Islet of Langerhans (tissue), 1 donor: ENCODE data around the gene ZNF76.
"Not testable (repeated sequence)": the region's sequence is repeated elsewhere in the genome, so short reads cannot be mapped to it uniquely, and the experiment has no call there.

Source experiments
- FAIRE-seq: peaks from one replicate; lab custom pipeline; 2011; peaks lifted over from hg19 to GRCh38; lab: Jason Lieb, UNC

The ZNF76 gene

GRCh38 chr6:35302604-35303241 is 43.2 kb downstream of the ZNF76 start:
- FAIRE-seq, result no peak

GRCh38 chr6:35304299-35304698 is 44.8 kb downstream of the ZNF76 start:
- FAIRE-seq, result no peak

DNA sequence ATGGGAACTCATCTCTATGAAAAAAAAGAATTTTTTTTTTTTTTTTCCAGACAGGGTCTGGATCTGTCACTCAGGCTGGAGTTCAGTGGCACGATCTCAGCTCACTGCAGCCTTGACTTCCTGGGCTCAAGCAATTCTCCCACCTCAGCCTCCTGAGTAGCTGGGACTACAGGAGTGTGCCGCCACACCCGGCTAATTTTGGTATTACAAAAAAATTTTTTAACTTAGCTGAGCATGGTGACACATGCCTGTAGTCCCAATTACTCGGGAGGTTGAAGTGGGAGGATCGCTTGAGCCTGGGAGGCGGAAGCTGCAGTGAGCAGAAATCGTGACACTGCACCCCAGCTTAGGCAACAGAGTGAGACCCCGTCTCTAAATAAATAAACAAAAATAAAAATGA is 45.6 kb downstream of the ZNF76 start:
- FAIRE-seq, result no peak

DNA sequence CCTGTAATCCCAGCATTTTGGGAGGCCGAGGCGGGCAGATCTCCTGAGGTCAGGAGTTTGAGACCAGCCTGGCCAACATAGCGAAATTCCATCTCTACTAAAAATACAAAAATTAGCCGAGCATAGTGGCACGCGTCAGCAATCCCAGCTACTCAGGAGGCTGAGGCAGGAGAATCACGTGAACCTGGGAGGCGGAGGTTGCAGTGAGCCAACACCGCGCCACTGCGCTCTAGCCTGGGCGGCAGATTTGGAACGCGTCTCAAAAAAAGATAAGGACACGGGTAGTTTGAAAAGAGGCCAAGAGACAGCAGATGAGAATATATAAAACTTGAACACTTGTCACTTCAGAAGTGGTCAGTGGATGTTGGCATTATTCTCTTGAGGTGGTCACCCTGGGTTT is 47.6 kb downstream of the ZNF76 start:
- not testable (repeated sequence) for FAIRE-seq

DNA sequence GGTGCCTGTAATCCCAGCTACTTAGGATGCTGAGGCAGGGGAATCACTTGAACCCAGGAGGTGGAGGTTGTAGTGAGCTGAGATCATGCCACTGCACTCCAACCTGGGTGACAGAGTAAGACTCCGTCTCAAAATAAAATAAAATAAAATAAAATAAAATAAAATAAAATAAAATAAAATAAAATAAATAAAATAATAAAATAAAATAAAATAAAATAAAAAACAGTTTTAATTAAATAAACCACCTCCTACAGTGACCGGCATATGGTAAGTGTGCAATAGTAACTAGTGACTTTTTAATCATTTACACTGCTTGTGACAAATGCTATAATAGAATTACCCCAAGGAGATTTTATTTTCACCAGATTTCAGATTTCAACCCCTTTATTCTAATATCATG is 49.0 kb downstream of the ZNF76 start:
- FAIRE-seq, result not testable (repeated sequence)

DNA sequence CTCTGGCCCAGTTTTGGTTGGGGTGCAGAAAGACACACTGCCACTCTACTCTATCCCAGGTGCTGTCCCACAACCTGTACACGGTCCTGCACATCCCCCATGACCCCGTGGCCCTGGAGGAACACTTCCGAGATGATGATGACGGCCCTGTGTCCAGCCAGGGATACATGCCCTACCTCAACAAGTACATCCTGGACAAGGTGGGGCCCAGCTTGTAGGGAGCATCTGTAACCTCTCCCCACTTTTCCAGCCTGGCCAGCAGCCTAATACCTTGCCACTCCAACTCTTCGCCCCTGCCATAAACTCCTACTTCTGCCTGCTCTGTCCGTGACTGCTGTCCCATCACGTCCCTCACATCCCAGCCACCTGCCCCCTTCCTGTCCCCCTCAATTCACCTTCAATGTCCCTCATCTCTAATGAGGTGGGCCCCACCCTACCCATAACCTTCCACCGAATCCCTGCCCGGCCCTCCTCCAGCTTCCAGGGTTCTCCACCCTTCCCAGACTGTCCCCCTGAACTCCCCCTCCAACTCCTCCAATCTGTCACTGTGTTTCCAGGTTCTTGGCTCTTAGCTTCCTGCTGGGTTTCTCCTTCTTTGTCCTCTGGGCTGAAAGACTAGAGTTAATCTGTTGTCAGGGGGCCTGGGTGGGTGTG is 50.2 kb downstream of the ZNF76 start:
- FAIRE-seq, result no peak

DNA sequence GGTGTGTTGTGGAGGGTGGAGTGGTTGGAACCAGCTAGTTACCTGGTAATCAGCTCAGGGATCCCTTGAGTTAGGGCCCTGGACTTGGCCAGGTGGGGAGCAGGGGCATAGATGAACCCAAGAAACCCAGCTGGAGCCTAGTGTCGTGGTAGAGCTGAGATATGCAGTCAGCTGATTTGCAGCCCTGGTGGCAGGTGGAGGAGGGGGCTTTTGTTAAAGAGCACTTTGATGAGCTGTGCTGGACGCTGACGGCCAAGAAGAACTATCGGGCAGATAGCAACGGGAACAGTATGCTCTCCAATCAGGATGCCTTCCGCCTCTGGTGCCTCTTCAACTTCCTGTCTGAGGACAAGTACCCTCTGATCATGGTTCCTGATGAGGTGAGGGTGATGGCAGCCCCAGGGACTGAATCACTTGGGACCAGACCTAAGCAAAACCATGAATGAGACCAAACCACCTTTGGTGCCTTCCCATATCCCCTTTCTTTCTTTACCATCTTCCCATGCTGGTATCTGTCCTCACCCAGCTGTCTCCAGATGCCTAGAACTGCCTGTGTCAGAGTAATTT is 50.8 kb downstream of the ZNF76 start:
- FAIRE-seq, result no peak

DNA sequence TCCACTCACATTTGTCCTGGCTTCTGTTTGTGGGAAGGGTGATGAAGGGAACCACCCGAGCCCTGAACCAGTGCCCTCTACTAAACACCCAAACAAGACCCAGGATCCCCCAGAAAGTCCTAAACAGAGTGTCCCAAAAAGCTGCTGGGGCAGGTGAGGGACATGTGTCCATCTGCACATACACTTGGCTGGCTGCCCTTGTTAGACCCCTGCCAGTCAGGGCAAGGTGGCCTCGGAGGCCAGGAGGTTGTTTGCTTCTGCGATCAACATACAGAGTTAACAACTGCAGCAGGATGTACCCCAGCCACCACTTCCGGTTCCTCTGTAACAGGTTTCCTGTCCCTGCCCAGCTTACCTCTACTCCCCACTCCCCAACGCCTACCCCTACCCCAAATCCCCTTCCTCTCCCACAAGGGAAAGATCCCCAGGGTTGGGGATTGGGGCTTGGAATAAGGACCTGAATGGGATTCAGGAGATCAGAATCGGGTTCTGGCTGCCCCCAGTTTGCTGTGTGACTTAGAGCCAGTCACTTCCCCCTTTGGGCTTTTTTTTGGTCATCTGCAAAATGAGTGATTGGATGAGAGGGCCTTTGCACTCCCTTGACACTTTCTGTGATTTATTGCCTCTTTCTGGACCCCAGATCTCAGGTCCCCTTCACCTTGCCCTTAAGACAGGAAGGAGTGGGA is 52.0 kb downstream of the ZNF76 start:
- FAIRE-seq, result no peak

DNA sequence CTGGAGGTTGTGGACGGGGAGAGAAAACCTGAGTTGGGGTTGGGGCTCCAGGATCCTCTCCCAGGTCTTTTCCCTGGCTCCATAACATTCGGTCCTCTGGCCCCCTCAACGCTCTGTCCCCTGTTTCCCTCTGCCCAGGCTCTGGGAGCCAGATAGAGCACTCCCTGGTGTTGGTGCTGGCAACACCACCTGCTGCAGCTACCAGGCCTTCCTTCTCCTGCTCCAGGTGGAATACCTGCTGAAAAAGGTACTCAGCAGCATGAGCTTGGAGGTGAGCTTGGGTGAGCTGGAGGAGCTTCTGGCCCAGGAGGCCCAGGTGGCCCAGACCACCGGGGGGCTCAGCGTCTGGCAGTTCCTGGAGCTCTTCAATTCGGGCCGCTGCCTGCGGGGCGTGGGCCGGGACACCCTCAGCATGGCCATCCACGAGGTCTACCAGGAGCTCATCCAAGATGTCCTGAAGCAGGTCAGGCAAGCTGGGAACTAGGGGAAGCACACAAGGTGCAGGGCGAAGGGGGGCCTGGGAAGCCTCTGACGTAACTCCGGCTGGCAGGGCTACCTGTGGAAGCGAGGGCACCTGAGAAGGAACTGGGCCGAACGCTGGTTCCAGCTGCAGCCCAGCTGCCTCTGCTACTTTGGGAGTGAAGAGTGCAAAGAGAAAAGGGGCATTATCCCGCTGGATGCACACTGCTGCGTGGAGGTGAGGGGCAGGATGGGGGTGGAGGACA is 52.7 kb downstream of the ZNF76 start:
- FAIRE-seq, result no peak

DNA sequence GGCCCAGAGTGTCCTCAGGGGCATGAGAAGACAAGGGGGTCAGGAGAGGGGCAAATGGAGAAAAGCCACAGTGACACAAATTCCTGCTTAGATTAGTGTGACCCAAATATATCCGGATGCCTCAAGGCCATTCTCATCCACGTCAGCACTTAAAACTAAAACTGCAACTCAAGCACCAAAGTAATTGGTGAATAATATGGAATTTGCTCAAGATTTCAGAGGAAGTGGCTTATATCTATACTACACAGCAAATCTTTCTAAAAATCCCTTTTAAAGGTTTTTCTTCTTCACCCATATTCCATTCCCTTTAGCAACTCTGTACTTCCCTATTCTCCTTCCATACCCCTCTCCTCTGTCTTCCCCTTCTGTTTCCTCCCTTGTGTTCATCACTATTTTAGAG is 53.3 kb downstream of the ZNF76 start:
- FAIRE-seq, result no peak

GRCh38 chr6:35317483-35318195 is 58.1 kb downstream of the ZNF76 start:
- no peak for FAIRE-seq

DNA sequence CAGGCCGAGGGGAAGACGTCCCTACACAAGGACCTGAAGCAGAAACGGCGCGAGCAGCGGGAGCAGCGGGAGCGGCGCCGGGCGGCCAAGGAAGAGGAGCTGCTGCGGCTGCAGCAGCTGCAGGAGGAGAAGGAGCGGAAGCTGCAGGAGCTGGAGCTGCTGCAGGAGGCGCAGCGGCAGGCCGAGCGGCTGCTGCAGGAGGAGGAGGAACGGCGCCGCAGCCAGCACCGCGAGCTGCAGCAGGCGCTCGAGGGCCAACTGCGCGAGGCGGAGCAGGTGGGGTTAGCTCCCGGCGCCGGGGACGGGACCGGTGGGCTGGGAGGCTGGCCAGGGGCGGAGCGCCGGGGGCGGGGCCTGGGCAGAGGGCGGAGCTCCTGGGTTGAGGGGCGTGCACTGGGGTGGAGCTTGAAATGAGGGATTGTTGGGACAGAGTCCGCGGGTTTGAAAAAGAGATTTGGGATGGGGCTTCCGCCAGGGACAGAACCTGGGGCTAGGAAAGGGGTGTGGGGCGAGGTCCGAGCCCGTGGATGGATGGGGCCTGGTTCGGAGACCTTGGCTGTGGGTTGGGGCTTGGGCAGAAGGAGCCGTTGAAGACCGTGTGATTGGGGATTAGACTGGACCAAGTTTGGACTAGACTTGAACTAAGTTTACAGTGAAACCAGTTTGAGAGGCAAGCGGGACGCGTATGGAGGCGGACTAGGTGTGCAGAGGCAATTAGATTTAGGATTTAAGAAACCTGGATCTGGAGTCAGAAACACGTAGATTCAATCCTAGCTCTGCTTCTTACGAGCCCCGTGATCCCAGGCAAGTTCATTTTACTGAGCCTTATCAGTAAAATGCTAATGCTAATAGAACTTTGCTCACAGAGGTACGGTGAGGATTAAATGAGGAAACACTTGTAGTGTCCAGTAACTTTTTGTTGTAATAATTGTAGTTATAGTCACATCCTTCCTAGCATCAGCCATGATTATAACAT is 58.9 kb downstream of the ZNF76 start:
- no peak for FAIRE-seq

- FAIRE-seq, result no peak
Measured at GRCh38 chr6:35319346-35320030, 60.0 kb downstream of the ZNF76 start.

DNA sequence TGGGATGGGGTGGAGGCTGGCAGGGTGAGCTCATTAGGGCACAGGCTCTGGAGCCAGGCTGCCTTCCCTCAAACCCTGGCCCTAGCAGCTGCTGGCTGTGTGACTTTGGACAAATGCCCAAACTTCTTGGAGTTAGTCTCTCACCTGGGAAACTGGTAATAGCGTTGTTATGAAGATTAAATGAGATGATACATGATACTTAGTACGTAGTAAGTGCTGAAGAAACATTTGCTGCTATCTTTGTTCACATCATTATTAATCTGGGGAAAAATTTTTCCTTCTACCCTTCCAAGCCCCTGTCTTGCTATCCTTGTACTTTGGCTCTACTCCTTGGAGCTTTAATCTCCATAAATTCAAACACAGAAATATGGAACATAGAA is 60.5 kb downstream of the ZNF76 start:
- no peak for FAIRE-seq

GRCh38 chr6:35321091-35321490 is 61.6 kb downstream of the ZNF76 start:
- FAIRE-seq, result no peak

GRCh38 chr6:35327349-35328027 is 68.0 kb downstream of the ZNF76 start:
- no peak for FAIRE-seq

DNA sequence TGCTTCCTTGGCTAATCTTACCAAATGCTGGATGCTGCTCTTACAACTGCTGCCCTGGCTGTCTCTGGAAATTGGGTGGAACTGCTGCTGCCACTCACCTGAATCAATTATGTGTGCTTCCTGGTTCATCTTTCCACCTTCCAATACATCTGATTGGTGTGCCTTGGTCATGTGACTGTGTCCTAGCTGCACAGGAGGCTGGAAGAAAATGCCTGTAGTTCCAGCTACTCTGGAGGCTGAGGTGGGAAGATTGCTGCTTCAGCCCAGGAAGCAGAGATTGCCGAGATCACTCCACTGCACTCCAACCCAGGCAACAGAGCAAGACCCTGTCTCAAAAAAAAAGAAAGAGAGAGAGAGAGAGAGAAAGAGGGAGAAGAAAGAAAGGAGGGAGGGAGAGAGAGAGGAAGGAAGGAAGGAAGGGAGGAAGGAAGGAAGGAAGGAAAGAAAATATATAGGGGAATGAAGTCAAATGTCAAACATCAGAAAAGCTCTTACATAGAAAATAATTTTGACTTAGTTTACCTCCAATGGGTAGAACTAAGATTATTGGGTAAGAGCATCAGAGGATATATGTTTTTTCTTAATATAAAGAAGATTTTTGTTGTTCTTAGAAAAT is 68.7 kb downstream of the ZNF76 start:
- no peak for FAIRE-seq

DNA sequence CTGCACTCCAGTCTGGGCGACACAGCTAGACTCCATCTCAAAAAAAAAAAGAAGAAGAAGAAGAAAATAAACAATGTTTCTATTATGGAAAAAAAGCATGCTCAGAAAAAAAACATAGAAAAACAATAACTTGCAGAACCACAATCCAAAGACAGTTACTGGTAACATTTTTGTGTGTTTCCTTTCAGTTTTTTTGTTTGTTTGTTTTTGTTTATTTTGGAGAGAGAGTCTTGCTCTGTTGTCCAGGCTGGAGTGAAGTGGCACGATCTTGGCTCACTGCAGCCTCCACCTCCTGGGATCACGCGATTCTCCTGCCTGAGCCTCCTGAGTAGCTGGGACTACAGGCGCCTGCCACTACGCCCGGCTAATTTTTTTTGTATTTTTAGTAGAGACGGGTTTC is 69.4 kb downstream of the ZNF76 start:
- not testable (repeated sequence) for FAIRE-seq

- FAIRE-seq, result no peak
Measured at GRCh38 chr6:35330541-35331119, 71.1 kb downstream of the ZNF76 start.
